GM19240 (cell line): ENCODE measurements around the gene GMDS.

Experiments
- DNase-seq: peaks from one replicate; pipeline ENCODE4 v3.0.0; 2011; ENCODE audit warnings: low spot score; ENCODE audit not compliant: insufficient read length

GMDS gene

DNA sequence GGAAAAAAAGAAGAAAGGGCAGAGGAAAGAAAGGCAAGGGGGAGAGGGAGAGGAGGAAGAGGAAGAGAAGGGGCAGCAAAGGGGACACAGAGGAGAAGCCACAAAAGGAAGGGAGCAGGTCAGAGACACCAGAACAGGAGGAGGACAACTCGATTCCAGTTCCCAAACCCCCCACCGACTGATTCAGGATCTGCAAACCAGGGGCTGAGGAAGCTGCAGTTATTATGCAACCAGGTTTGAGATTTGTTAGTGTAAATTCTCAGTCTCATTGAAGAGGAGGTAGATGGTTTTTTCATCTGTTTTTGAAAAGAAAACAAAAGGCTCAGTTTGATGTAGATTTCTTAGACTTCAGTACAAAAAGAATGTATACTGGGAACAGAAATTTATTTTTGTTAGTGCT is 432.9 kb downstream of the GMDS start:
- no peak for DNase-seq

DNA sequence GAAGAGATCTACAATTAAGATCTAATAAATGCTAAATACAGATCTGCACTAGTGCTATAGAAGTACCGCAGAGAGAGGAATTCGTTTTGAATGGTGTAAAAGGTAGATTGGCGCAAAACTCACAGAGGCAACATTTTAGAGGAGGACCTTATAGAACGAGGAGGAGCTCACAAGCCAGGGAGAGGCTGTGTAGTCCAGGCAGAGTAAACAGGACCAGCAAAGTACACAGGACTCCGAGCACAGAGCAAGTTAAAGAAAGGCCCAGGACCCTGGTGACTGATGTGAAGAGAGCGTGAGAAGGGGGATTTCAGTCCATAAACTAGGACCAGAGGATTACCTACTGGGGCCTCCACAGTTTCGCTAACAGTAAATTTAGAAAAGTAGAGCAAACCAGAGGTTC is 433.4 kb downstream of the GMDS start:
- DNase-seq: no peak

DNA sequence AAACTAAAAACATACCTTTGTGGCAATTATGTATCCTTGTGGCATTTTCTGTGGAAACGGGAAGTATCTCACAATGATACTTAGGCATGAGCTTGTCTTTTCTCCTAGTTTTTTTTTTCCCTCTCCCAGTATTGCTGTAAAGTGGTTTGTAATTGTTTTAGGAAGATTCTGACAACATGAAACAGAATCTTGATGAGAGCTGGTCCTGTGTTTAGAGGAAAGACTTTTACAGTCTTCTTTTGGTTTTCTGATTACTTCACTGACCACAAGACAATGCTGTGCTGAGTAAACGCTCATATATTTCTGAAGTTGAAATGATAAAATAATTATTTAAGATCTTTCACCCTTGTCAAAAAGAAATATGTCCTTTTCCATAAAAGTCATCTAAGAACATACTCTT is 434.5 kb downstream of the GMDS start:
- DNase-seq: no peak

DNA sequence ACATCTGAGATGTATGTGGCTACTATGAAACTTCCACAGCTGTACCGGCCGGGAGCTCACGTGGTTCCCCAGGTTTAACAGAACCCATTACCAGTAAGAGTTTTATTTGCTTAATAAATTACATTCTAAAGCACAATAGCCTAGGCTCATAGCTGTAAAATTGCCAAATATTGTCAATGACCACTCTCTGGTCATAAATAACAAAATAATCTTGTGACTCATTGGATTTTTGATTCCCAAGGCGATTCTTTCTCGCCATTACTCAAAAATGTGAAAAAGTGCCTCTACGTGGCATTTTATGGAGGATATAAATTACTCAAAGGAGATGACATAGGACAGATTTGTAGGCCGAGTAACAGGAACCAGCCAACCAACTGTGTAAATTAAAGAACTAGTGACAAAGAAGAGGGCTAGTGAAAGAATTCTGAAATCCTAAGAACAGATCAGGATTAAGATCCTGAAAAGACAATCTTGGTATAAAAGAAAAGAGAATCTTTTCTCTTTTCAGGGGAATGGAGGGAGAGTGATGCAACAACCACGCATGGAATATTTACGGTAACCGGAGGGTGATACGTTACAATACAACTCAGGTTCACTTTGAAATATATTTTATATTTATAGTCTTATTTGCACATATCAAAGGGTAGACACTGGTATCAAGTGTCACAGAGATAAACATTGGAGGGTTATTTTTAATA is 436.0 kb downstream of the GMDS start:
- DNase-seq: no peak

DNA sequence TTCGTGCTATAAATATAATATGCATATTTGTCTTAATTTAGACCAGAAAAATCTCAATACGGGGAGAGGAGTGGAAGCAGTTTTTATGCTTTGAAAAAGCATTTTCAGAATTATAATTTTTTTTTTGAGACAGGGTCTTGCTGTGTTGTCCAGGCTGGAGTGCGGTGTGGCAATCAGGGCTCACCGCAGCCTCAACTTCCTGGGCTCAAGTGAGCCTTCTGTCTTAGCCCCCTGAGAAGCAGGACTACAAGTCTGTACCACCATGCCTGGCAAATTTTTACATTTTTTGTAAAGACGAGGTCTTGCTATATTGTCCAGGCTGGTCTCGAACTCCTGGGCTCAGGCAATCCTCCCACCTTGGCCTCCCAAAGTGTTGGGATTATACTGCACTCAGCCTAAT is 438.5 kb downstream of the GMDS start:
- no peak for DNase-seq

DNA sequence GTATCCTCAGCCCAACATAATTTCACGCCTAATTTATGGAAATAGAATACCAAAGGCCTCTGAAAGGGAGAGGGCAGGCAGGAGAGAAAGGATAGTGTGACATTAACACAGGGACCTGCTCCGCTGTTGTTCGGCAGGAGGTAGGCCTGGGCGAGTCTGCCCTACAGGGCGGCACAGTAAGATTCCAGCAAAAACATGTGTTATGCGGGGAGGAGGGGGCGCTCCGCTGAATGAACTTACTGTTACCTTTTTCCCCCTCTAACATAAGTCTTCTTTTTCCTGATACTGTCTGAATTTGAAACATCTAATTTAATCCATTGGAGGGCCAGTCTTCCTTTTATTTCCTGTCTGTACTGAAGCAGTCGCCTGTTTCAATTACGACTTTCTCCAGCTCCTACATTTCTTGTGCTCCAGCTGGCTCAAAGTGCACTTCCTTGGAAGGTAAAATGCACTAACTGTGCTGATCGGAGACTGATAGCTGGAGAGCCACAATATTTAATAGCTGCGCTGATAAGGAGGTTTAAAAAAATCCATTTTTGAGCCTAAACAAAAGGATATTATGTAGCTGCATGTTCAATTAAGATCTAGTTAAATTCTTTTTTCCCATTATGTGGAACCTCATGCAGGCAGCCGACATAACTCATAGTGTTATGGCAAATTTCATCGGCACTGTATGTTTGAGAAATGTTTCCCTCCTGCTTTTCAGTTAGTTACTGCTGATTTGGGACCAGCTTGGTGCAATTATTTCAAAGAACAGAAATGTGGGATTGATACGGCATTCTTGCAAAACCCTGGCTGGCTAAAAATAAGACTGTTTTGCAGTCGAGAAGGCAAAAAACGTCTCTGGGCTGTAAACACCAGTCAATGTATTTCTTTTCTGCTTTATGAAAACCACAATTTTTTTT is 442.7 kb downstream of the GMDS start:
- no peak for DNase-seq

DNA sequence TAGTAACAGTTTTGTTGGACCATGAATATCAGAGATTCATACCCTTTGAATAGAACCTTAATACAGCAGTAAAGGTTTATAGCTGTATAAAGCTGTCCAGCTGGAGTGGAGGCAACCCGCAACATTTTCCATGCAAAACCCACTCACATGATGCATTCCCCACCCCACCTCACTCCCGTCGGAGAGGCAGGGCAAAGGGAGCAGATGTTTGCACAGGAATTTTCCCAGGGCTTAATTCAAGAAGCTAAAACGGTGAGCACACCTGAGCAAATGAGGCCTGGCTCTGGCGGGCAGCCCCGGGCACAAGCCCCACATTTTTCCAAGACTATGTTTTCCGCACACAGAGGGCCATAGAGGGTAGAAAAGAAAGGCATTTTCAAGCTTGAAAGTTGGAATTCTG is 444.0 kb downstream of the GMDS start:
- DNase-seq: no peak

DNA sequence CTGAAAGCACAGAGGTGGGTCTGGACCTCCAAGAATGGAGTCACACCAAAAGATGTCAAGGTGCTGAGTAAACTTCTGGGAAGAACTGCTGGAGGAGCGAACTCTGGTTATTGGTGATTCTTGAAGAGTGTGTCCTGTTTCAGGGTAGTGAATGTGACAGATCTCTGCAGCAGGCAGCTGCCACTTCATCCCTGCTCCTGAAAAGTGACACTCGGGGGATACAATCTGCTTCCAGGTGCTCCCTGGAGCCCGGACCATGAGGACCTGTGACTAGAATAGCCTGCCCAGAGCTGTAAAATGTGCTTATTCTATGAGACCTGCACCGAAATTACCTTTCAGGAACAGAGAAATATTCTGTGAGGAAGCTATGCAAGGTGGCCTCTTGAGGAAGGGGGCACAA is 444.6 kb downstream of the GMDS start:
- no peak for DNase-seq

DNA sequence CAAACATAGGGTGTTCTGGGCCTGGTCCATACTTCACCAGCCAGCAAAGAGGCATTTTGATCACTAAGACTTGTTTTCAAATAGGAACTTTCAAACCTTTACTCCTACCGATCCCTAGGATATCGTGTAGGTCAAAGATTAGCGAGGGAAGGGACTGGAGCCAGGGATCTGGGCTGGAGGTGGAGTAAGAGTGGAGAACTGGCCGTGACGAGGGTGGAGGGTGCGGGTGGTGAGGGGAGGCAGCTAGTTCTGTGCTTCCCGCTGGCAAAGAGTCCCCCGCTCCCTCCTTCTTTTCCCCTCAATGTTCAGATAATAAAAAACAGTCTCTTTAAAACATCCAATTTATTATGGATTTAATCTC is 446.5 kb downstream of the GMDS start:
- DNase-seq: no peak

DNA sequence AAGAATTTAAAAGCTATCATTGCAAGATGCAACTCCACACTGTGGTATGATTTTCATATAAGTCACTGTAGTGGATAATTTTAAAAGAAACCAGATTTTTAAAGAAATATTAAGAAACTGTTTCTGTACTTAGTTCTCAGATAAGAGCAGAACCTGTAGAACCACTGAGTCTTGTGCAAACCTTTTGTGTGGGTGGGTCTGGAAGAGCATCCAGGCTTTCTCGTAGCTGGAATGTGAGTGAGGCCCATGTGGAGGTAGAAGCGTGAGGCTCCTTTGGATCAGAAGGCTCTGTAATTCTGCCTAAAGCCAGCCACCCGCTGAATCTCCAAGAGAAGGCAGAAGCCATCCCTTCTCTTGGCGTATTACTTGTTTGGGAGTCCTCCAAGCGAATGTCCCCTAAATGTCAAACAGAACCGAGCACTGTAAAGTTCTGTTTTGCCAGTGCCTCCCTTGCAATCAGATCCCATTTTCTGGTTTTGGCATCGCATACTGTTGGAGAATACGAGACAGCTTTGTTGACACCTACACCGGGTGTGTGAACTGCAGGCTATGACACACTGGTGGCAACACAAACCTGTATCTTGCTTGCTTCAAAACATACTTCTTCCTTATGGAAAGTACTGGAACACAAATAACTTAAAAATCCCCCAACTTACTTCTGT is 447.0 kb downstream of the GMDS start:
- DNase-seq: no peak

DNA sequence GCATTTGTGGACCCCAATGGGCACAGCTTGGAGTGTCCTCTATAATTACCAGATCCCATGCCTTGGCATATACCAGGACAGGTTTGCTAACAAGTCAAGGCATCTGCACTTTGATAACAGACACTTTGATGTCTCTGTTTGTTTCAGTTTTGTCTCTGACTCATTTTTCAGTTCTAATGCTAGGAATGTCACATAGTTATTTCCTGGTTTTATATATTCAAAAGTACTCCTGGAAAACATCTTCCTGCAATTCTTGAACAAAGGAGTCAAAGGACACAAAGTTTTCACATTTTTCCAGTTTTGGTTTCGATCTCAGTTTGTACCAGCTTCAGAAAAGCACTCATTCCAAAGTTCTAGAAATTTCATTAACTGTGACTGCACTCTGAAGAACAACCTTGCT is 447.6 kb downstream of the GMDS start:
- DNase-seq: no peak

DNA sequence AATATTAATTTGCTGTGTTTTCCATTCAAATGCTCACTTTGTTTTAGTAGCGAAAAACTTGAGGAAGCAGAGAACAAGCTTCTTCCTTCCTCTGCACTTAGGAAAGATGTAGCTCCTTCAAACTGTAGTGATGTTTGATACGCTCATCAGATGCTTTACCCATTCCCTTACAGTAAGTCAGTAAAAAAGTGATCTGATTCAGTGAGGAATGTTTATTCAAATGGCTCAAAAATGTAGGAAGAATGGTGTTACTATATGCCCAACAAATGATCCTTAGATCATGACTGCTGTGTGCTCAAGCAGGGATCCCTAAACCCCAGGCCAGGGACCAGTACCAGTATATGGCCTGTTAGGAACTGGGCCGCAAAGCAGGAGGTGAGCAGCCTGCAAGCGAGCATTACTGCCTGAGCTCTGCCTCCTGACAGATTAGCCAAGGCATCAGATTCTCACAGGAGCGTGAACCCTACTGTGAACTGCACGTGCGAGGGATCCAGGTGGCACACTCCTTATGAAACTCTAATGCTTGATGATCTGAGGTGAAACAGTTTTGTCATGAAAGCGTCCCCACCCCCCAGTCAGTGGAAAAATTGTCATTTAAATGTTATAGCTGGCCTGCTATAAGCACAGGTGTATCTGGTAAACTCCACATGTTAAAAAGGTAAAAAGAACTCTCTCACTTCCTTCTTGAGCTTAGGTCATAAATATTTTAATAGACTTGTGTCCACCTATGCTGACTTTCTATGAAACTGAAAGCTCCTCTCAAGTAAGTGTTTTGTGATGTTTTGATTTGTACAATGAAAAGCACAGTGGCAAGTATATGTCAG is 448.5 kb downstream of the GMDS start:
- peak; percentile 14 for DNase-seq

DNA sequence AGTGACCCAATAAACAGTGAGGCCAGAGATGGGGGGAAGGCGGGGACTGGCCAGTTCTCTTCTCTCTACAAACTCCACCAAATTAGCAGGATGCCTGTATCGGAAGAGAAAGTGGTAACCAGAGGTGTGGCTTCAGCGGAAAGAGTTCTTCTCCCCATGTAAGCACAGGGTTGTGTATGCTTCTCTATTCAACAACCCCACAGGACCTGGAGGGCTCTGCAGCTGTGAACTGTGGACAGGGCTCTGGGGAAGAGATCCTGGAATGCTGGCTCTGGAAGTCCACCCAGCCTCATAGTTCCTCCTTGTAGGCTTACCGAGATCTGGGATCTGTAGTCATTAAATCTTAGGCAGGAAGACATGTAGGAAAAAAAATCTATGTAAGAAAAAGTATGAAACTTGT is 449.5 kb downstream of the GMDS start:
- no peak for DNase-seq

DNA sequence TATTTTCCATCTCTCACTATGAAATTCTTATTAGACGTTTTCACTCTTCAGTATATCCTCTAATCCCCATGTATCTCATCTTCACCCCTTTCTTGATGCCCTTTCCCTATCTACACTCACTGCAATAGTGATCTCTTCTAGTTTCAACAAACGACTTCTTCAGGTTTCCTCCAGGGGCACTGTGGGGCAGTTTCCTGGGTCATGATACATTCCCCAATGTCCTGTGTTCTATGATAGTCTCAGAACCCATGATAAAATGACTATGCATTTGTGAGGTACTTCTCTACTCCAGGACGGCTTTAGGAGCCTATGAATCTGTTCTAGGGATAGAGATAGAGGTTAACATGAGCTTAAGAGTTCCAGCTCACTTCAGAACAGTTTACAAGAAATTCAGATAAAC is 452.4 kb downstream of the GMDS start:
- no peak for DNase-seq

DNA sequence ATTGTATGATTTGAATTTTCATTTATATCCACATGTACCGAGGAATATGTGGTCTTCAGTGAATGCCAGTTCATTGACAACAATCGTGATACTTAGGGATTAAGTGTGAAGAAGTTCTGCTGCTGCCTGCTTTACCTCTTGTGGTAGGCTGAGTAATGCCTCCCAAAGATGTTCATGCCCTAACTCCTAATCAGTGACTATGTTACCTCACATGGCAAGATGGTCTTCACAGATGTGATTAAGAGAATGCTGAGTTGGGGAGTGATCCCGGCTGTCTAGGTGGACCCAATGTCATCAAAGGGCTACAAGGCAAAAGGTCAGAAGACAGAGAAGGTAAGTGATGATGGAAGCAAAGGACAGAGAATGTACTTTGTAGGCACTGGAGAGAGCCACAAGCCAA is 454.7 kb downstream of the GMDS start:
- no peak for DNase-seq

DNA sequence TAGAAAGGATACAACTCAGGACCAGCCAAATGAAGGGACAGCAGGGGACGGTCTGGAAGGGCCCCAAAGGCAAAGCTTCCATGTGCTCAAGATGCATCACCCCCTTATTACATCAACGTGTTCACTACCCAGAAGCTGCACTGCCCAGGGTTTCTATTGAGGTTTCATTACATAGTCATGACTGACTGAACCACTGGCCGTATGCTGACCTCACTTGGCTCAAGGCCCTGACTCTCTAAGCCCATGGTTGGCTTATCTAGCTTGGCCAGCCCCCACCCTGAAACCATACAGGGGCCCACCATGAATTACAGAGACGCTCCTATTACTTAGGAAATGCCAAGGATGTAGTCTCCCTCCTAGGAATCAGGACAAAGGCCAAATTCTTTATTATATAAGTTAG is 456.3 kb downstream of the GMDS start:
- DNase-seq: no peak

DNA sequence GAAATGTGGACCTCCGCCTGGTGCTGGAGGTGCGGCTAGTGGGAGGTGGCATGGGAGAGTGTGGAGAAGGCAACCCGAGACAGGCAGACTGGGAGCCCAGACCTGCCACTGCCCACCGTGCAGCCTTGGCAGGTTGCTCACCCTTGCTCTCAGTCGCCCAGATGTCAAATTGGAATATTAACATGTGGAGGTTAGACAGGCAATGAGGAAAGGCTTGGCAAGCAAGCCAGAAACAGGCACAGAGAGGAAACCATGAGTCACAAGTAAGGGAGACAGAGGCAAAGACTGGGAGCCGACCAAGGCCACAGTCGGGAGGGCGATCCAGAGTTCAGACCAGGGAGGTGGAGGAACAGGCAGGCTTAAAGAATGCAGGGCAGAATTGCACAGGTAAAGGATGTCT is 457.5 kb downstream of the GMDS start:
- no peak for DNase-seq

DNA sequence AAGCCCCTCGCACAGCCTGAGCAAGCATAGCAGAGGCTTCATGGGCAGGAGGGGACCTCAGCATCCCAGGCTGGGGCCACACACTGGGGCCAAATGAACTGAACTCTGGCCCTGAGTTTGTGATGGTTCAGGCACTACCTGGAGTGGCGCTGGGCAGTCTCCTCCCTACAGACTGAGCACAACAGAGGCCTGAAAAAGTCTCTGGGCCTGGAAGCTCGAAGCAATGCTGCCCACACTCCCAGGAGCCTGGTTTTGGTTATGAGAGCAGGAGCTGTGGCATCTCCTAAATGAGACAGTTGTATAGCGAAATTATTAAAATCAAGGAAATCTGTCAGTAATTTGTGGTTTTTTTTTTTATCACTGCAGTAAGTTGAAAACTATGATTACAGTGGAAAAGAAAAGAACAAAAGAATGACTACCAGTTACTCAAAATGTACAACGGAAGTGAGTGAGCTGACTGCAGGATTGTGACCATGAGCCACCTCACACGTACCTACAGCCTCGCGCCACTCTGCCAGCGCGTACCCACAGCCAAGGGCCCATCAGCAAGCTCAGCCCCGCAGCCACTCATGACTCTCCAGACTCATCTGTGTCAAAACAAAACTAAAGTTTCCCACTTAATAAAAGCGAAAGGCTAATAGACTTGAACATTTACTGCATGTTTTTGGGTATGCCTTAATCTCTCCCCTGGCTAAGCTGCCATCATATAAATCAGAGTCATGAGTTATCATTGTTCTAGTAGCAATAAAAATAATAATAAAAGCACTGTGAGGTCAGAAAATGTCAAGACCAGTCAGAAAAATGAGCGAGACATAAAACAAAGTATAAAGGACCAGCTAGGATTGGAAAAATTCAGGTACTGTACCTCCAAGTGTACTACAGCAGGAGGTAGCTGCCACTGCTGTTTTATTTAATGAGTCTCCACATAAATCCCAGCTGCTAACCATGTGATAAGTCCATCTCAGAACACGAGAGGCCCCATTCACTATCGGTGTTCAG is 458.7 kb downstream of the GMDS start:
- DNase-seq: no peak

DNA sequence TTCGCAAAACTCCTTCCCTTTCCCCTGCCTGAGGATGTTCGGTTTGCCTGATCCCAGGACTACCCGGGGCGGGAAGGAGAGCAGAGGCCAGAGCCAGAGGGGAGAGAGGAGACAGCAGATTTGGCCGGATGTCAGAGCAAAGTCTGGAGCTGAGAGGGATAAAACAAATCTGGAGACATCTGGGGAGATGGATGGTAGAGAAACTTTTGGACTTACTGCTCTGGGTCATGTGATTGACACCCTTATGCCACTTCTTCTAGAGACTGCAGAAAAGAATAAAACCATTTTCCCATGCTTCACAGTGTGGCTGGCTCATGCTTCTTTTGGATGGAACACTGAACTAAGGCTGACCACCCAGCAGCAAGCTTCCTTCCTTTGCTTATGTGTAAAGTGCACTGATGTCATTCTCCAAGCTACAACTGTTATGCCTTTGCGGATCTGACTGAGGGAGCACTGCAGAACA is 461.0 kb downstream of the GMDS start:
- no peak for DNase-seq

DNA sequence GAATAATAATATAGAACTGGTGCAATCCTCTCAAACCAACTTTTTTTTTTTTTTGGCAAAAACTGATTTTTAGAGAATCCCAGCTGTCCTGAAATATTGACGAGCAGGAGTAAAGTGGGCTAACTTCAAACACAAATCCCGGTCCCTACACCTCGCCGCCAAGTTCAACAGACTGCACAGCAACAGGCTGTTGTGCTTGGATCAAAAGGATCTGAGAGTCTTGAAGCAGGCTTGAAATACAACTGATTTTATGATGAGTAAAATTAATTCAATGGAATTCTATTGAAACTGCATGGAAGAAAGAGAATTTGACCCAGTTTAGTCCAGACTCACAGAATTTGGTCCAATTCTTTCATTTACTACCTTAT is 463.6 kb downstream of the GMDS start:
- no peak for DNase-seq
